Right lobe of liver (tissue), 4 donors: ENCODE measurements around the gene STEAP1B.

Experiments
- POLR2A ChIP-seq: fragments of 450-650 bp; IDR thresholded peaks from one replicate; pipeline ENCODE4 v1.6.1; 2017; ENCODE audit warnings: antibody characterized with exemption, mild to moderate bottlenecking
- TF ChIP-seq, protein P1 (sequence below), 4 donors: fragments of 200-600 bp in 3 of 4; fragments of 450-650 bp in 1 of 4; IDR thresholded peaks; one replicate each; pipeline versions ENCODE4 v1.5.1 to v1.8.0; 2016 to 2022; ENCODE audit warnings: antibody characterized with exemption in 4 of 4, mild to moderate bottlenecking in 2 of 4
- donor health status: DM: no; HTN: no; CAD: no.
- donor health status: DM: no; HTN: no; CAD: no.
- donor health status: DM: no; HTN: yes; CAD: no.

DNA sequence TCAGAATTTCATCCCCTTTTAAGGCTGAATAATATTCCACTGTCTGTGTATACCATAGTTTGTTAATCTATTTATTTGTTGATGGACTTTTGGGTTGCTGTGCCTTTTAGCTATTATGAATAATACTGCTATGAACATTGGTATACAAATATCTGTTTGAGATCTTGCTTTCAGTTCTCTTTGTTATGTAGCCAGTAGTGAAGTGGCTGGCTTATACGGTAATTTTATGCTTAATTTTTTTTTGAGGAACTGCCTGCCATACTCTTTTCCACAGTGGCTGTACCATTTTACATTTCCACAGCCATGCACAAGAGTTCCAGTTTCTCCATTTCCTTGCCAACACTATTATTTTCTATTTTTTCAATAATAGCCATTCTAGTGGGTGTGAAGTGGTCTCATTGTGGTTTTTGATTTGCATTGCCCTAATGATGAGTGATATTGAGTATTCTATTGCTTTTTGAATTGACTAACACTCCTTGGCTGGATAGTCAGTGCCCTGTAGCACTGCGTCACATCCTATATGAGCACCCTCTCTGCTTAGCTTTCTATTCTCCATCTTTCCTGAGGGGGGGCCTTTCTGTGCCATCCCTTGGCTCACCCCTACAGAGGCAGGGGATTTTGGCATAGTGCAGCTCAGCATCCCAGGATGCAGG is 113.7 kb downstream of the STEAP1B start:
- TF ChIP-seq, protein P1, sequence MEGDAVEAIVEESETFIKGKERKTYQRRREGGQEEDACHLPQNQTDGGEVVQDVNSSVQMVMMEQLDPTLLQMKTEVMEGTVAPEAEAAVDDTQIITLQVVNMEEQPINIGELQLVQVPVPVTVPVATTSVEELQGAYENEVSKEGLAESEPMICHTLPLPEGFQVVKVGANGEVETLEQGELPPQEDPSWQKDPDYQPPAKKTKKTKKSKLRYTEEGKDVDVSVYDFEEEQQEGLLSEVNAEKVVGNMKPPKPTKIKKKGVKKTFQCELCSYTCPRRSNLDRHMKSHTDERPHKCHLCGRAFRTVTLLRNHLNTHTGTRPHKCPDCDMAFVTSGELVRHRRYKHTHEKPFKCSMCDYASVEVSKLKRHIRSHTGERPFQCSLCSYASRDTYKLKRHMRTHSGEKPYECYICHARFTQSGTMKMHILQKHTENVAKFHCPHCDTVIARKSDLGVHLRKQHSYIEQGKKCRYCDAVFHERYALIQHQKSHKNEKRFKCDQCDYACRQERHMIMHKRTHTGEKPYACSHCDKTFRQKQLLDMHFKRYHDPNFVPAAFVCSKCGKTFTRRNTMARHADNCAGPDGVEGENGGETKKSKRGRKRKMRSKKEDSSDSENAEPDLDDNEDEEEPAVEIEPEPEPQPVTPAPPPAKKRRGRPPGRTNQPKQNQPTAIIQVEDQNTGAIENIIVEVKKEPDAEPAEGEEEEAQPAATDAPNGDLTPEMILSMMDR (IDR thresholded peaks at IDR 0.05), result no peak
- no peak for TF ChIP-seq POLR2A
